ENCODE results near the gene TENM3. TPM values are rescaled to one million over a fixed set of nuclear protein-coding genes. Genes with fewer than 3 reads are reported as not detected.

The TENM3 gene
- total RNA-seq, 4 donors from 2014 or later = 5.9 to 61.5 (median 24.6) TPM

- DNase-seq = no peak
- Histone ChIP-seq H3K4me1 (no peaks in the 10 kb centered on the region), H3K27me3 (no peaks in the 10 kb centered on the region), H3K27ac (no peak overlapping the region), H3K36me3 (no peaks in the 10 kb centered on the region), H3K9me3 (no peaks in the 10 kb centered on the region), H3K4me3 (no peak overlapping the region)
- intact Hi-C loops (cut with DNase I; ENCODE audit: low total_unique reads) = no loop called here
- TF ChIP-seq POLR2A (IDR thresholded peaks at IDR 0.05) (no peak), CTCF (IDR thresholded peaks at IDR 0.05) (no peak)
These were observed 211.3 kb downstream of the TENM3 start for GRCh38 chr4:182454440-182455013.

GRCh38 chr4:182465114-182465513 lies 221.9 kb downstream of the TENM3 start:
- no peaks in the 10 kb centered on the region for H3K27me3 ChIP-seq
- DNase-seq = no peak
- intact Hi-C loops (cut with DNase I; ENCODE audit: low total_unique reads) = no loop called here
- no peak overlapping the region for H3K27ac ChIP-seq
- H3K4me1 ChIP-seq = no peaks in the 10 kb centered on the region
- TF ChIP-seq CTCF (IDR thresholded peaks at IDR 0.05) (no peak), POLR2A (IDR thresholded peaks at IDR 0.05) (no peak)
- no peaks in the 10 kb centered on the region for H3K36me3 ChIP-seq
- no peak overlapping the region for H3K4me3 ChIP-seq
- peaks cover 0 to 3% of the 10 kb centered on the region in 2 donors for H3K9me3 ChIP-seq

DNA sequence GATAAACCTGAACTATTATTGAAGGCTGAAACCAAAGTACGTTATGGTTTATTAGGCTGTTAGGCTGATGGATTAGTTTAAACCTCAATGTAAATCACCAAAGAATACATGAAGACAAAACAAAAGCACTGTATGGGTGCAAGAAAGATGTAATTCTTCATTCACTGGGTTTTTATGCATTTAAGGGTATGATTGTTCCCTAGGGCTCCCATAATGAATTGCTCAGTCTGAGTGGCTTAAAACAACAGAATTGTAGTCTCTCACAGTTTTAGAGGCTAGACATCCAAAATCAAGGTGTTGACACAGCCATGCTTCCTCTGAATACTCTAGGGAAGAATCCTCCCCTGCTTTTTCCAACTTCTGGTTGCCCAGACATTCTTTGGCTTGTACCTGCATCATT lies 222.8 kb downstream of the TENM3 start:
- DNase-seq = no peak
- Histone ChIP-seq H3K4me1 (no peaks in the 10 kb centered on the region), H3K27ac (no peak overlapping the region), H3K4me3 (no peak overlapping the region), H3K27me3 (no peaks in the 10 kb centered on the region), H3K36me3 (no peaks in the 10 kb centered on the region), H3K9me3 (peaks cover 0 to 3% of the 10 kb centered on the region in 2 donors)
- intact Hi-C loops (cut with DNase I; ENCODE audit: low total_unique reads) = no loop called here
- TF ChIP-seq POLR2A (IDR thresholded peaks at IDR 0.05) = no peak
- TF ChIP-seq CTCF (IDR thresholded peaks at IDR 0.05) = no peak

- TF ChIP-seq POLR2A (IDR thresholded peaks at IDR 0.05) (no peak), CTCF (IDR thresholded peaks at IDR 0.05) (no peak)
- peaks cover 0 to 3% of the 10 kb centered on the region in 2 donors for H3K9me3 ChIP-seq
- H3K36me3 ChIP-seq = no peaks in the 10 kb centered on the region
- intact Hi-C loops (cut with DNase I; ENCODE audit: low total_unique reads) = no loop called here
- no peak for DNase-seq
- H3K27ac ChIP-seq = no peak overlapping the region
- H3K4me3 ChIP-seq = no peak overlapping the region
- H3K4me1 ChIP-seq = no peaks in the 10 kb centered on the region
- no peaks in the 10 kb centered on the region for H3K27me3 ChIP-seq
These were observed 227.0 kb downstream of the TENM3 start for GRCh38 chr4:182470215-182470614.

- DNase-seq = no peak
- no peak for TF ChIP-seq CTCF (IDR thresholded peaks at IDR 0.05)
- H3K27me3 ChIP-seq = no peaks in the 10 kb centered on the region
- no peaks in the 10 kb centered on the region for H3K4me1 ChIP-seq
- no peaks in the 10 kb centered on the region for H3K36me3 ChIP-seq
- H3K27ac ChIP-seq = no peak overlapping the region
- no peaks in the 10 kb centered on the region for H3K9me3 ChIP-seq
- no peak overlapping the region for H3K4me3 ChIP-seq
- intact Hi-C loops (cut with DNase I; ENCODE audit: low total_unique reads) = no loop called here
These were observed 232.3 kb downstream of the TENM3 start for GRCh38 chr4:182475539-182475938.

Measured in uterus (tissue), 4 donors.